ENCODE measurements around the gene ECE1.
"Not testable (repeated sequence)": the region's sequence is repeated elsewhere in the genome, so short reads cannot be mapped to it uniquely, and the experiment has no call there.

Gene ECE1

DNA sequence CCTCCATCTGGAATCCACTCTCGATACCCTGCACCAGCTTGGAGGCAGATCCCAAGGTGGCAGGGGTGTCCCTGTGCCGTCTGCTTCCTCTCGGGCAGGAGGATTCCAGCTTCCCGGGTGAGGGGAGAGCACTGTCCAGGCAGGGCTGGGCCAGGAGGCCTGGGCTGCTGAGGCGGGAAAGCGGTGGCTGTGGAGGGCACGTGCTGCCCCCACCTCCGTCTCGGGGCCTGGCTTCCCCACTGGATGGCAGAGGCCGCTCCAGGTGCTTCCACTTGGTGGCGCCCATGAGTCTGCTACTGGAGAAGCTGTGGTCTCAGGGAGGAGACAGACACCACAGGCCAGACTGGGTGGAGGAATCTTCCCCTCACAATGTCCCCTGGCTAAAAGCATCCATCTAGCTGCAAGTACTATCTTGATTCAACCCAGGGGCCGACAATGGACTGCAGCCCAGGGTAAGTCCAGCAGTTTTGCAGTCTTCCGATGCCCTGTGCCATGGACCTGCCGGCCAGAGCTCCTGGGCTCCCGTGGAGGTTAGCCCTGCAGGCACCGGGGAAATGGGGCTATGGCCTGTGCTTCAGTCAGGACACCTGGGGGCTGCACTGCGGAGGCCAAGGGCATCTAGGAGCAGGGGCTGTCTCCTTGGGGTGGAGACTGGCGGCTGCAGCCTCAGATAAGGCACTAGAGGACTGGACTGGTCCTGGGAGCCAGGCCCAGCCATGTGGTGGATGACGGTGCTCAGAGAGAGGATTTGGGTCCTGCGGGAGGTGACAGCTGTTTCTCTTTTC lies 72.3 kb downstream of the ECE1 start:
- DNase-seq, result no peak

- no peak for DNase-seq
Measured at GRCh38 chr1:21216835-21217811, 73.1 kb downstream of the ECE1 start.

GRCh38 chr1:21212126-21212525 lies 78.1 kb downstream of the ECE1 start:
- DNase-seq, result no peak

DNA sequence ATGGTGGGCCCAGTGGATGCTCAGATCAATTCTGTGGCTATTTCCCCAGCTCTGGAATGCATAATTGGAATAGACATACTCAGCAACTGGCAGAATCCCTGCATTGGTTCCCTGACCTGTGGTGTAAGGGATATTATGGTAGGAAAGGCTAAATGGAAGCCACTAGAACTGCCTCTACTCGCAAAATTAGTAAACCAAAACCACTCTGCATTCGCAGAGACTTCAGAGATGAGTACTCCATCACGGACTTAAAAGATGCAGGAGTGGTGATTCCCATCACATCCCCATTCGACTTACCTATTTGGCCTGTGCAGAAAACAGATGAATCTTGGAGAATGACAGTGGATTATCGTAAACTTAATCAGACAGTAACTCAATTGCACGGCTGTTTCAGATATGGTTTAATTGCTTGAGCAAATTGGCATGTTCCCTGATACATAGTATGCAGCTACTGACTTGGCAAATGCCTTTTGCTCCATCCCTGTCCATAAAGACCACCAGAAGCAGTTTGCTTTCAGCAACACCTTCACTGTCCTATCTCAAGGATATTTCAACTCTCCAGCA lies 82.0 kb downstream of the ECE1 start:
- DNase-seq, result not testable (repeated sequence)

DNA sequence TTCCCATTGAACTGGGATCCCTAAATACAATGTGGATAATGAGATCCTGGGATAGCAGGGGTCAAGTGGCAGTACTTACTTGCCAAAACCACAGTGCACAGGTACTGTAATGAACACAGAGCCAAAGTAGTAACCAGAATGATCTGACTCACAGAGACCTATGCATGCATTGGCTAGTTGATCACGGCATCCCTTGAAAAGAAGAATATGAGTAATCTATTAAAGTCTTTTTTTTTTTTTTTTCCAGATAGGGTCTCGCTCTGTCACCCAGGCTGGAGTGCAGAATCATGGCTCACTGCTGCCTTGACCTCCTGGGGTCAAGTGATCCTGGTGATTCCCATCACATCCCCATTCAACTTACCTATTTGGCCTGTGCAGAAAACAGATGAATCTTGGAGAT lies 84.1 kb downstream of the ECE1 start:
- DNase-seq, result no peak

DNA sequence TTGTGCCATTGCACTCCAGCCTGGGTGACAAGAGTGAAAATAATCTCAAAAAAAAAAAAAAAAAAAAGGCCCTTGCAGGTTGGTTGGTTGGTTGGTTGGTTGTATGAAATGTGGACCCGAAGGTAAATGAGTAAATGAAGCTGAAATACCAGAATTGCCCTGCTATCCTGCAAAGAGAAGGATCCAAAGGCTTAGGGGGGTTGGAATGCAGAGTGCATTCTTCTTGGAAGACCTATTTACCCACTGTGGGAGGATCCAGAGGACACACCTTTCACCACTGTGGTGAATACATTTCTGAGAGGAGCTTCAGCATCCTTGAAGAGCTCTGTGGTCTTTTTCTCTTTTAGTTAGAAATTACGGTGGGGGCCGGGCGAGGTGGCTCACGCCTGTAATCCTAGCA lies 84.8 kb downstream of the ECE1 start:
- no peak for DNase-seq

DNA sequence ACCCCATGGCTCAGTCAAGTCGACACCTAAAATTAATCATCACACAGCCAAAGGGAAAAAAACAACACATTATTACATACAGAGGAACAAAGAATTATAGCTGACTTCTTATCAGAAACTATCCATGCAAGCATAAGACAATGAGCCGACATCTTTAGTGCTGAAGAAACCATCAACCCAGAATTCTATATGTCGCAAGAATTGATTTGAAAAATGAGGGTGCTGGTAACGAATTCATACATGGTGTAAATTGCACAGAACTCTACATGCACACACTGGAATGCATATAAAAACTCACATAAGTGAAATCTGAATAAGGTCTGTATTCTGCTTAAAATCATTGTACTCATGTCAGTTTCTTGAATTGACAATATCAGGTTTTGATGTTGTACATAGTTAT lies 88.6 kb downstream of the ECE1 start:
- no peak for DNase-seq

DNA sequence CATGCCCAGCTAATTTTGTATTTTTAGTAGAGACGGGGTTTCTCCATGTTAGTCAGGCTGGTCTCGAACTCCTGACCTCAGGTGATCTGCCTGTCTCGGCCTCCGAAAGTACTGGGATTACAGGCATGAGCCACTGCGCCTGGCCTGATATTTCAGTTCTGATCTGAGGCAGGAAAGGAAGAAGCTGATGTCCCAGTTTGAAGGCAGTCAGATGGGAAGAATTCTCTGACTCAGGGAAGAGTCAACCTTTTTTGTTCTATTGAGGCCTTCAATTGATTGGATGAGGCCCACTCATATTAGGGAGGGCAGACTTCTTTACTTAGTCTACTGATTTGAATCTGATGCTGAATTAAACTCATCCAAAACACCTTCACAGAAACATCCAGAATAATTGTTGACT lies 89.0 kb downstream of the ECE1 start:
- DNase-seq, result not testable (repeated sequence)

- DNase-seq, result no peak
Measured at GRCh38 chr1:21200767-21201166, 89.5 kb downstream of the ECE1 start.

- DNase-seq, result no peak
Measured at GRCh38 chr1:21198929-21199328, 91.3 kb downstream of the ECE1 start.

DNA sequence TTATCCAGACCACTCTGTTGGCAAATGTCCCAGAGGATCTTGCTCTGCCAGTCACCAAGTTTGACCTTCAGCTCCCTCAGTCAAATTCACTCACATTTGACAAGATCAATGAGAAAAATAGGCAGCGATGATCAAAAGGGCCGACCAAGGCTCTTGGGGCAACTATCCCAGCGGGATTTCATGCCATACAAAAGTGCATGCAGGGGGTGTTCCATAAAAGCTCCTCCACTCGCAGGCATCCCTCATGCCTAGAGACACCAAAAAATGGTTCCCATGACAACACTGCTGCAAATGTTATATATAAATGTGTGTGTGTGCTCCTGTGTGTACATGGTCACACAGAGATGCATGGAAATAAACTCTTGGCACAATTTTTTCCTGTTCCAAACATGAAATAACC lies 97.4 kb downstream of the ECE1 start:
- DNase-seq, result no peak

DNA sequence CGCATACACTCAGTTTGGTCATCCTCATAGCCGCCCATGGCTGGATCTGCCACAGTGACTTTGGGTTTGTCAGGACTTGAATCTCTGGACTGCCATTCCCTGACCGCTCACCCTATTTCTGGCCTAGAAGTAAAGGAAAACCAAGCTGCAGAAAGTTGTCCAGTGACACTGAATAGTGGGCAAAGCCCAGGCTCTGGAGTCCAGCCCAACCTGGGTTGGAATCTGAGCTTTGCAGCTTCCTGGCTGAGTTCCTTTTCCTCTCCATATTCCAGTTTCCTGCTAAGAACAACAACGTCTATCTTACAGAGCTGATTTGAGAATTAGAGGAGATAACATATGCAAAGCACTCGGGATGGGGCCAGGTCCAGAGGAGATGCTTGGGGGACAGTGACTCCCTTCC lies 98.0 kb downstream of the ECE1 start:
- no peak for DNase-seq

DNA sequence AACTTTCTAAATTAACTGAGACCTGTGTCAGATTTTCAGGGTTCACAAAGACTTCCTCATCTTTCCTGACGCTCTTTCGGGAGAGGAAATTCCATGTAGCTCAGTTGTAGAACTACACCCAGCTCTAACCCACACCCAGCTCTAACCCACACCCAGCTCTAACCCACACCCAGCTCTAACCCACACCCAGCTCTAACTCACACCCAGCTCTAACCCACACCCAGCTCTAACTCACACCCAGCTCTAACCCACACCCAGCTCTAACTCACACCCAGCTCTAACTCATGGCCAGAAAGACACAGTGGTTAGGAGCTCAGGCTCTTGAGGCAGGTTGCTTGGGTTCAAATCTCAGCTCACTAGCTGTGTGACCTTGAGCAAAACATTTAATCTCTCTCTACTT lies 99.5 kb downstream of the ECE1 start:
- not testable (repeated sequence) for DNase-seq

- no peak for DNase-seq
Measured at GRCh38 chr1:21189906-21190500, 100.3 kb downstream of the ECE1 start.

DNA sequence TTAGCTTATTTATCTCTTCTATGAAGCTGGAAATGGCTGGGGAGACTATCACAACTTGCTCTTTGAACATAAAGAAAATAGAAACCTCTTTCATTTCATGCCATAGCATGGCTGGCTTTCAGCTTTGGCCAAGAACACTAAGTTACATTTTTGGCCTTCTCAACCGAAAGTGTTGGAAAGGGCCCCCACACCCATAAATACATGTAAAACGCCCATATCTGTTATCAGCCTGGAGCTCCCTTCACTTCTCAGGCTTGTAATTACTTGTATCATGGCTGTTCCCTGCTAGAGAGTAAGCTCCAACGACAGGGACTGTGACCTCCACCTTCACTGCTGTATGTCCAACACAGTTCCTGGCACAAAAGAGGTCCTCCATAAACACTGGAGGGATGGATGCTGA lies 100.8 kb downstream of the ECE1 start:
- no peak for DNase-seq

GRCh38 chr1:21188235-21188634 lies 102.0 kb downstream of the ECE1 start:
- no peak for DNase-seq

- no peak for DNase-seq
Measured at GRCh38 chr1:21185221-21185731, 105.0 kb downstream of the ECE1 start.

DNA sequence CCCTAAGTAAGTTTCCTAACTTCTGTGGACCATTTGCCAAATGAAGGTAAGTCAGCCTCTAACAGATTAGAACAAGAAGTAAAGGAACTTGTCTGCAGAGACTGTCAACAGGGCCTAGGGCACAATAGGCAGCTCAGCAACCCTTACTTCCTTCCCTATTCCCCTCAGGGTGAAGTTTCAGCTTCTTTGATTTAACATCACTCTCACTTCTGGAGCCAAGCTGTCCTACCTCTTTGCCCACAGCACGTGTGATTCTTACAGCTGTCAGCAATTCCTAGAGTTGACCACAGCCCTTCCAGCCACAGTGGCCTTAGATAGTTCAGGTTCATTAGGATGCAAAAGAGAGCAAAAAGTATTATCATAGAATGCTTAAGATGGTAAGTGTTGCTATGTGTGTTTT lies 106.0 kb downstream of the ECE1 start:
- no peak for DNase-seq

GRCh38 chr1:21182181-21182731 lies 108.0 kb downstream of the ECE1 start:
- DNase-seq, result no peak

DNA sequence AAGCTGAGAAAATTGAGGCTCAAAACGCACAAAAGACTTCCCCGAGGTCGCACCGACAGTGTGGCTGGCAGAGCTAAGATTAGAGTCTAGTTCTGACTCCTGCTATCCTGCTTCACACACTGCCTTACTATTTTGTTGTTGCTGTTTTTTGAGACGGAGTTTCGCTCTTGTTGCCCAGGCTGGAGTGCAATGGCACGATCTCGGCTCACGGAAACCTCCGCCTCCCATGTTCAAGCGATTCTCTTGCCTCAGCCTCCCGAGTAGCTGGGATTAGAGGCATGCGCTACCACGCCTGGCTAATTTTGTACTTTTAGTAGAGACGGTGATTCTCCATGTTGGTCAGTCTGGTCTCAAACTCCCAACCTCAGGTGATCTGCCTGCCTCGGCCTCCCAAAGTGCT lies 112.0 kb downstream of the ECE1 start:
- DNase-seq, result not testable (repeated sequence)

- DNase-seq, result peak; percentile 98
Measured at GRCh38 chr1:21176586-21177555, 113.4 kb downstream of the ECE1 start, which contains the start of gene EIF4G3. EIF4G3 (minus strand) TSS chr1:21176897; CDS start chr1:21002742, 174,155 bp downstream.

Data from T1000 (cell line).